CD4-positive, alpha-beta T cell treated with Interleukin-6 at 100 ng/mL for 8 hours (primary cell): Measurements from ENCODE around the gene SYPL2.

ENCODE experiments used
- DNase-seq: peaks from one replicate; pipeline ENCODE4 v3.0.0-alpha.2; 2020; ENCODE audit warnings: mixed read lengths, low spot score

SYPL2 gene

GRCh38 chr1:109492779-109493178 is 26.4 kb downstream of the SYPL2 start:
- no peak for DNase-seq

DNA sequence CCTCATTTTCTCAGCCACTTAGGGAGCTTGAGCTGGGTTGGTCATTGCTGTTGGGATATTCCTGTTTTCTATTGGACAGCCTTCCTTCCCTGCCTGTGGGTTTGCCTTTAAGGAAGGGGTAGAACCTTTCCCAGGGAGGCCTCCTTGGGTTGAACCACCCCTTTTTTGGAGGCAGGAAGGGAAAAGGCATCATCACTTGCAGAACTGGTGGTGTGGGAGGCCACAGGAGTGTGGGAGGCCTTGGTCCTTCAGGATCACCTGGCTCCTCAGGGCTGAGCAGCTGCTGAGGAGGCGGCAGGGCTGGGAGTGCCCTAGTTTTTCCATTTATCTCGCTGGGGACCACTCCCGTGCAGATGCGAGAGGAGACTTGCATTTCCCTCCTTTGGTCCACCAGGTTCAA is 26.9 kb downstream of the SYPL2 start:
- no peak for DNase-seq

GRCh38 chr1:109493805-109494539 is 27.6 kb downstream of the SYPL2 start, which contains the start of gene CYB561D1:
Gene CYB561D1, plus strand, starts transcription at chr1:109494094. Its CDS starts 46 bp downstream, at chr1:109494140.
- DNase-seq, result peak; percentile 85

DNA sequence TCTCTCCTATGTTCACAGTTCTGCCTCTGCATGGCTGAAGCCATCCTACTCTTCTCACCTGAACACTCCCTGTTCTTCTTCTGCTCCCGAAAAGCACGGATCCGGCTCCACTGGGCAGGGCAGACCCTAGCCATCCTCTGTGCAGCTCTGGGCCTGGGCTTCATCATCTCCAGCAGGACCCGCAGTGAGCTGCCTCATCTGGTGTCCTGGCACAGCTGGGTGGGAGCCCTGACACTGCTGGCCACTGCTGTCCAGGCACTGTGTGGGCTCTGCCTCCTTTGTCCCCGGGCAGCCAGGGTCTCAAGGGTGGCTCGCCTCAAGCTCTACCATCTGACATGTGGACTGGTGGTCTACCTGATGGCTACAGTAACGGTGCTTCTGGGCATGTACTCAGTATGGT is 29.4 kb downstream of the SYPL2 start:
- DNase-seq, result no peak

DNA sequence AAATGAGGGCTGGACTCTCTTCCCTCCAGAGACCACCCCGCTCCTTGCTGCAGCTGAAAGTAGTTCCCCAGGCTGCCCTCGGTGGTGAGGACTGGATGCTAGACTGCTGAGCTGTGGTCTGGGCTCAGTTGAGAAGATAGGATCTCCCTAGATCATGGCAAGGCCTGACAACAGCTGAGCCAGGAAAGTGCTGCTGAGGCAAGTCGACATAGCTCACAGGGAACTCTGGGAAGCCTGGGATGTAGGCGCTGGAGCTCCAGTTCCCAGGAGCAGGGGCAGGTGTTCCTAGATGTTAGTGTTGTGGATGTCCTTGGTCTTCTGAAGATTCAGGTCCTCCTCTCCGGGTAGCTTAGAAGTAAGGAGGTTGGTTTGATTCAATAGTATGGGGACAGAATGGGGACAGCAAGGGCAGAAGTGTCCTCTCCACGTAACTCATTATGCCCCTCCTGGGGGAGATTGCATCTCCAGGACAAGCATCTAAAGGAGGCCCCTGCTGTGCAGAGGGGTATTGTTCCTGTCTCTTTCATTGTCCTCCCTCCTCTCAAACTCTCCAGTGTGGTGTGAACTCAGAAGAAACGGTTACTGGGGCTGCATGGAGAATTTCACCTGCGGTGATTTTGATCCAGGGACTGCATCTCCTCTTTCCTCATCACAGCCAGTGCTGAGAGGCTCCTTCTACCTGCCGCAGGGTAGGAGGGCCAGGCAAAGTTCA is 31.3 kb downstream of the SYPL2 start:
- DNase-seq, result no peak

- no peak for DNase-seq
These were observed 31.9 kb downstream of the SYPL2 start for GRCh38 chr1:109498161-109498801.

DNA sequence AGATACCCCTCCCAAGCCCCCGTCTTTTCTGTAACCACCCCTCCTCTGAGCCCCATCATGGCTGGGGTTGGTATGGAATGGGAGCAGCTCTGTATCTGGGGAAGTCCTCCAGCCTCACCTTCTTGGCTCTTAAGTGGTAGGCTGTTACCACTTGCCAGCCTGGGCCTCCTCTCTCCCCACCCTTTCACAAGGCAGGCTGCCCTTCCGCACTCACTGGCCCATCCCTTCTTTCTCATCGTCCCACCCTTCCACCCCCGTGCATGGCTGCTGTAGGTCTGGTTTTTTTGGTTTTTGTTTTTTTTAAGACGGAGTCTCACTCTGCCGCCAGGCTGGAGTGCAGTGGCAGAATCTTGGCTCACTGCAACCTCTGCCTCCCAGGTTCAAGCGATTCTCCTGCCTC is 32.7 kb downstream of the SYPL2 start:
- no peak for DNase-seq

DNA sequence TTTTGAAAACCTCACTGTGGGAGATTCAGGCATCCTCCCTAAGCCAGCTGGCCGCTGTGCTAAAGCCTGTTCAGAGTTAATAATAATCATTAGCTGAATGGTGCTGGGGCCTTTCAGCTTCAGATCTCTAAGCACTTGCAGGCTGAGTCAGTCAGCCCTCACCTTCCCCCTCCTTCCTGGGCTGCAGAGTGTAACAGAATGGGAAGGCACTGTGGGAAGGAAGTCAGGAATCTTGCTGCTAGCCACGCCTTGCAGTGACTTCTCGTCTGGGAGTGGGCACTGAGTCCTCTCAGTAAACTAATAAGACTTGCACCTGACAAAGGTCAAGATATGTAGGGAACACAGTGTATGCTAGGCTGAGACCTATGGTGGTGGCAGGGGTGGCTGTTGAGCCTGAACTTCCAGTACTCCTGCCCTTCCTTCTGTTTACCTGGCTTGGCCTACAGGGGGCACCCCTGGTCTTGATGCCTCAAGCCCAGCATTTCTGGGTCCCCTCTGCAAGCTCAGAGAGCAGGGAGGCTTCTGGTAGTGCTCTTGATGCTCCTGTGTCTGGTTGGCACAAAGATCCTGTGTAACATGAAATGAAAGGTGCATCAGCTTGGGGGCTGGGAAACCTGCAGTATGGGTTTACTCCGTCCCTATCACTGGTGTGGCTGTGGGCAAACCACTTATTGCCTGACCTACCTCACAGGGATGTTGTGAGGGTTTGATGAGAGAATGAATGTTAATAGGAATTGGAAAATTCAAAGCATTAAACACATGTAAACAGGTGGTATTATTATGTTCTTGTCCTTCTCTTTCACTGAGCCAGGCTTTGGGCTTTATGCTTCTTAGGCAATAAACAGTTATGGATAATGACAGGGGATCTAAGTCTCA is 33.6 kb downstream of the SYPL2 start:
- DNase-seq, result peak; percentile 62

DNA sequence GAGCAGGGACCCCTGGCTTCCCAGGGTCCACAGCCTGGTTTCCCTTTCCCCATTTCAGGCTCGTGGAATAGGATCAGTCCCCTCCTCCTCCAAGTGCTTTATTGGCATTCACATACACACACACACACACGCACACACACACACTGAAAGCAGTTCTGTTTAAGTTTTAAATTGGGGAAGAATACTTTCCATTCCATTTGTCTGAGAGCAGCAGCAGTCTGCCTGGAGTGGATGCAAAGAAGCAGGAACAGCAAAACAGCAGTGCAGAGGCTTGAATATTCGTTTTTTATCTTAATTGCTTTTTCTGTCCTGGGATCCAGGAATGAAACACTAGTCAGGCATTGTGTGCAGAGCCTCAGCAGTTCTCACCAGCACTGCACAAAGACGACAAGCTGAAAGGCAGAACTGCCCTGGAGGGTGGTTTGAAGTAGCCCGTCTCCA is 34.6 kb downstream of the SYPL2 start:
- no peak for DNase-seq

- peak; percentile 17 for DNase-seq
These were observed 35.5 kb downstream of the SYPL2 start for GRCh38 chr1:109501644-109502363.

GRCh38 chr1:109502364-109502851 is 36.1 kb downstream of the SYPL2 start:
- DNase-seq, result peak; percentile 76

- peak; percentile 32 for DNase-seq
These were observed 37.6 kb downstream of the SYPL2 start for GRCh38 chr1:109503935-109504334.

- no peak for DNase-seq
These were observed 38.6 kb downstream of the SYPL2 start for GRCh38 chr1:109504974-109505373.

DNA sequence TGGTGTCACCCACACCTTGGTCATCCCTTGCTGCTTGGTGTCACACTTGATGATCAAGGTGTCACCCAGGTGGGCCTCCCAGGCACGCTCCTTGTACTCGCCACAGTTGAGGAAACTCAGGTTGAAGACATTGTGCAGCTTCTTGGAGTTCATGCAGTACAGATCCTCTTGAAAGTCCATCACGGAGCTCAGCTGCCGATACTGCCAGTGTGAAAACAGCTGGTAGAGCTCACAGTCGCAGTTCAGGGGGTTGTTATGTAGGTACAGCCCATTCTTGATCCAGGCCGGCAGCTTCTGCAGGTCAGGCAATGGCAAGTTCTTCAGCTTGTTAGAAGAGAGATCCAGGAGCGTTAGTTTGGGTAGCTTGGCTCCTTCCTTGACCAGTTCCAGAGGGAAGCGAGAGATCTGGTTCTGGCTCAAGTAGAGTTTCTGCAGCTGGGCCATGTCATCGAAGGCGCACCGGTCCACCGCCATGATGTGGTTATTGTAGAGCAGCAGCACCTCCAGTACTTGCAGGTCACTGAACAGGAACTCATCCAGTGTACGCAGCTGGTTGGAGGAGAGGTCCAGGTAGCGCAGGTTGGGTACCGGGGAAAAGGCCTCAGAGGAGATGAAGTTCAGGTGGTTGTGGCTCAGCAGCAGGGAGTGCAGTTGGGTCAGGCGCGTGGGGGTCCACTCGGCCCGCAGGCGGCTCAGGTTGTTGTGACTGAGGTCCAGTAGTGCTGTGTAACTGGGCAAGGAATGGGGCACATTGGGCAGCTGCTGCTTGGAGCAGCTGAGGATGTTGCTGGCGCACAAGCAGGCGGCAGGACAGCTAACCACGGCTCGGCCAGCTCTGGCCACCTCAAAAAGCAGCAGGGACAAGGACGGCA is 41.9 kb downstream of the SYPL2 start:
- DNase-seq, result no peak

DNA sequence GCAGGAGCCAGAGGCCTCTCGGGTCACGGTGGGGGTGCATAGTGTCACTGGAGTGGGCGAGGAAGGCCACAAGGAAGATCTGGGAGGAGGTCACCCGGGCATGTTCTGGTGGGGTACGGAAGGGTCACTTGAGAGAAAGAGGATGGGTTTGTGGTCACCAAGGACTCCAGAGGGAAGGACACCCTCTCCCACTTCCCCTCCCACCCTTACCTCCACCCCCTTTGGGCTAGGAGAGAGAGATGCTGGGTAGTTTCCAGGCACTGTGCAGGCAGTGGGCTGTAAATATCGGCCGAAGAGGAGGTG is 42.5 kb downstream of the SYPL2 start:
- DNase-seq, result no peak

DNA sequence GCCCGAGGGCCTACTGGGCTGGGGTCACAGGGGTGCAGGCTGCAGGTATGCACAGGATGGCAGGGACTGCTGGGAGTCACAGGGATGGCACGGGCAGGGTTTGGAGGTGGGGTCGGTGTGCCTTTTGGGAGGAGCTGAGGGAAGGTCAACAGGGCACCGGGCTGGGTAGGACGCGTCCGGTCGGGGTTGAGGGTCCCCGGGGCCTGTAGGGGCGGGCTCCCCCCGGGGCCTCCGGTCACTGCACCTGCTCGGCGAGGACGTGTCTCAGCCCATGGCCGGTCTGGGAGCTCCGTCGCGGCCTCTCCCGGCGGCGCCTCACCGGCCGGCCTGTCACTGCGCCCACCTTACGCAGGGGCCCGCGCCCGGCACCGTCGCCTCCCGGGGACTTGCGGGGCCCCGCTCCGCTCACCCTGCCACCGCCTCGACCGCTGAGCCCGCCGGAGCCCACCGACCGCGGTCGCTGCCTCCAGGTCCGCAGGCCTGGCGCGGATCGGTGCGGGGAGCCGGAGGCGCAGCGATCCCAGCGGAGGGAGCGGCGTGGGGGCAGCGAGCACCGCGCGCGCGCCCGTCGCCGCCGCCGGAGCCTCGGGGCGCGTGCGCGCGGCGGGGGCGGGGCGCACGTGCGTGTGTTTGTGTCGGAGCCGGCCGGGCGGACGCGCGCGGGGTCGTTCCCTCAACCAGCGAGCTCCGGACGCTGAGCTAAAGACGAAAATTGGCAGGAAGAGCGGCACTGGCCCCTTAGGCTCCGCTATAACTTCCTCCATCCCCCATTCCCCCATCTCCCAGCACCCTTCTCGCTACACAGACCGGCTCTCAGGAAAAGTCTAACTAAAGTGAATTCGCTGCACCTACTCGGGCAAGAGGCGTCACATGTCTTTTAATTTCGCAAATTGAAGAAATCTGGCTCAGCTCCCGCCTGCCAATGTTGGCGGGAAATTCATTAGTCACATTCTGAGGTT is 43.1 kb downstream of the SYPL2 start, which contains the start of gene AMIGO1:
TSS of gene AMIGO1 (minus strand) at position 552 of the 959 bp plus-strand sequence. CDS start 815 bp downstream, outside the sequence.
- peak; percentile 59 for DNase-seq

DNA sequence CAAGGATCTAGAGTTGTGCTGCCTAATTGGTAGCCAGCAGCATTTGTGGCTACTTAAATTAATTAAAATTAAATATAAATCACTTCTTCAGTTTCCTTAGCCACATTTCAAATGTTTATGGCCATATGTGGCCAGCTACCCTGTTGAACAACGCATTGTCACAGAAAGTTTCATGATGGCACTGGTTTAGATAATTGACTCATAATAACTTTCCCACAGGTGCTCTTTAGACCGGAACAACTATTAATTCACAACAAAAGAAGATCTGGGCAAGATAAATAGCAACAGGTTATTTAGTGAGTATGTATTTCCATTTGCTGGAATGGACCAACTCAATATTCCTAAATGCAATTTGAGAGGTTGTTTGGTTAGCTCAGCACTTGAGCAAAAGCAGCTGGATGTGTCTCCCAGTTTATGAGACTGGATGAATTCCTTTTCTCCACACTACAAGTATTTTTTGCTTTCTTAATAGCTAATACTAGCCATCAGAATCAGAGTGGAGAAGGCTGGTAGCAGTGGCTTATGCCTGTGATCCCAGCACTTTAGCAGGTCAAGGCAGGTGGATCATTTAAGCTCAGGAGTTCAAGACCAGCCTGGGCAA is 46.9 kb downstream of the SYPL2 start:
- DNase-seq, result no peak

- no peak for DNase-seq
These were observed 48.5 kb downstream of the SYPL2 start for GRCh38 chr1:109514846-109515245.

GRCh38 chr1:109516872-109517271 is 50.5 kb downstream of the SYPL2 start:
- DNase-seq, result no peak
